GM12874 (cell line): ENCODE data around the gene INTS15.

ENCODE experiments used
- TF ChIP-seq, protein P1 (sequence below): IDR thresholded peaks from 2 replicates; pipeline ENCODE4 v1.5.1; 2011; ENCODE audit warnings: low read depth, mild to moderate bottlenecking, control low read depth, low read length, moderate library complexity; ENCODE audit not compliant: insufficient read depth

Gene INTS15

DNA sequence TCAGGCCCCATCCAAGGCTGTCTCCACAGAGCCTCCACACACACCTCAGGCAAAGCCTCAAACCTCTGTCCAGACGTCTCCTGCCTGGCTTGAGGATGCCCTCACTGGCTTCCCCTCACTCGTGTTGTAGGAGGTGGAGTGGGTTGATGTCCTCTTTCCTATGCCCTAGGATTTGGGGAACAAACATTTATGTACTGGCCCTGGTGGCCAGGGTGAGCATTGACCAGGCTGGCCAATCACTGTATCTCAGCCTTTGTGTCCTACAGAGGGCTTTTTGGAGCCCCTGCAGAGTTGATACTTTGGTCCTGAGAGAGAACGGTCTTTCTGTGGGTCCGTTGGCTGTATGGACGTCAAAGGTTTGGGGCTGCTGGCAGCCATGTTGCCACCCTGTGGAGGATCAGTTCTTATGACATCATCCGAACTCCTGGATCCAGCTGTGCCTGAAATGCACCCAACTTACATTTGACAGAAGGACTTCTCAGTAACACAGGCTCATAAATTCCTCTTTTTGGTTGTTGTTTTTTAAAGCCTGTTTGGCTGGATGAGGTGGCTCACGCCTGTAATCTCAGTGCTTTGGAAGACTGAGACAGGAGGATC, 36.3 kb upstream of the INTS15 start:
- TF ChIP-seq, protein P1, sequence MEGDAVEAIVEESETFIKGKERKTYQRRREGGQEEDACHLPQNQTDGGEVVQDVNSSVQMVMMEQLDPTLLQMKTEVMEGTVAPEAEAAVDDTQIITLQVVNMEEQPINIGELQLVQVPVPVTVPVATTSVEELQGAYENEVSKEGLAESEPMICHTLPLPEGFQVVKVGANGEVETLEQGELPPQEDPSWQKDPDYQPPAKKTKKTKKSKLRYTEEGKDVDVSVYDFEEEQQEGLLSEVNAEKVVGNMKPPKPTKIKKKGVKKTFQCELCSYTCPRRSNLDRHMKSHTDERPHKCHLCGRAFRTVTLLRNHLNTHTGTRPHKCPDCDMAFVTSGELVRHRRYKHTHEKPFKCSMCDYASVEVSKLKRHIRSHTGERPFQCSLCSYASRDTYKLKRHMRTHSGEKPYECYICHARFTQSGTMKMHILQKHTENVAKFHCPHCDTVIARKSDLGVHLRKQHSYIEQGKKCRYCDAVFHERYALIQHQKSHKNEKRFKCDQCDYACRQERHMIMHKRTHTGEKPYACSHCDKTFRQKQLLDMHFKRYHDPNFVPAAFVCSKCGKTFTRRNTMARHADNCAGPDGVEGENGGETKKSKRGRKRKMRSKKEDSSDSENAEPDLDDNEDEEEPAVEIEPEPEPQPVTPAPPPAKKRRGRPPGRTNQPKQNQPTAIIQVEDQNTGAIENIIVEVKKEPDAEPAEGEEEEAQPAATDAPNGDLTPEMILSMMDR: no peak

DNA sequence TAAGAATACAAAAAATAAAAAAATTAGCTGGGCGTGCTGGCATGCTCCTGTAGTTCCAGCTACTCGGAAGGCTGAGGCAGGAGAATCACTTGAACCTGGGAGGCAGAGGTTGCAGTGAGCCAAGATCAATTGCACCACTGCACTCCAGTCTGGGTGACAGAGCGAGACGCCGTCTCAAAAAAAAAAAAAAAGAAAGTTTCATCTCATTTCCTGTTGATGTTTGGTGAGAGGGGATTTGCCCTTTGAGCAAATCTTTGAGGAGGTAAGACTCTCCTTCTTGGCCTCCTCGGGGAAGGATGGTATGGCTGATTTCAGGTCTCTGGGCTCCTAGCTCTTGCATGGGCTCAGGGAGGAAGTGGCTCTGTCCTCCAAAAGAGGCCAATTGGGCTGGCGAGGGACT, 35.0 kb upstream of the INTS15 start:
- TF ChIP-seq, protein P1: no peak

DNA sequence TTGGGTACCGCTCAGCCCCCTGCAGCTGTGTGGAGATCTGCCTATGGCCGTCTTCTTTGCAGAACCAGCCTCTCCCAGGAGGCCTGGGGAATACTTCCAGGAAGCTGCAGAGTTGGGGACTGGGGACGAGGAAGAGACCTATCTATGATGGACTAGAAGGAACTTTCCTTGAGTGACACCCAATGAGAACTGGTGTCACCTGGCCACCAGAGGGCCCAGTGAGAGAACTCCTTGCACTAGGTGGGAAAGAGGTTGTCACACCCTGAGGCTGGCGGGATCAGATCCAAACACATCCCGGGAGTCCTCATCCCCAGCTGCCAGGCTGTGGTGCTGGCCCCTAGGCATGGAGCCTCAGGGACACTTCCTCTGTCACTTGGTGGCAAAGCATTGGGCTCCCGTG, 33.6 kb upstream of the INTS15 start:
- TF ChIP-seq, protein P1: peak; percentile 41

DNA sequence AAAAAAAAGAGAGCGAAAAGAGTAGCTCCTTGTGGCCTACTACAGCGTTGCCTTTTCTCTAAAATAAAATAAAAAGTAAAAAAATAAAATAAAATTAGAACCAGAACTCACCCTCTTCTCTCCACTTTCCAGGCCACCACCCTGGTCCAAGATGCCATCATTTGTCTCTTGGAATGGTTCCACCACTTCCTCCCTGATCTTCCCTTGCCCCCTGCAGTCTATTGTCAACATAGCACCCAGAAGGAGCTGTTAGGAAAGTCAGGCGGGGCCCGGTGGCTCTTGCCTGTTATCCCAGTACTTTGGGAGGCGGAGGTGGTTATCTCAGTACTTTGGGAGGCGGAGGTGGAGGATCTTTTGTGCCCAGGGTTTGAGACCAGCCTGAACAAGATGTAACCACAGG, 31.0 kb upstream of the INTS15 start:
- TF ChIP-seq, protein P1: peak; percentile 37; the same call in 1 of the 2 replicates

DNA sequence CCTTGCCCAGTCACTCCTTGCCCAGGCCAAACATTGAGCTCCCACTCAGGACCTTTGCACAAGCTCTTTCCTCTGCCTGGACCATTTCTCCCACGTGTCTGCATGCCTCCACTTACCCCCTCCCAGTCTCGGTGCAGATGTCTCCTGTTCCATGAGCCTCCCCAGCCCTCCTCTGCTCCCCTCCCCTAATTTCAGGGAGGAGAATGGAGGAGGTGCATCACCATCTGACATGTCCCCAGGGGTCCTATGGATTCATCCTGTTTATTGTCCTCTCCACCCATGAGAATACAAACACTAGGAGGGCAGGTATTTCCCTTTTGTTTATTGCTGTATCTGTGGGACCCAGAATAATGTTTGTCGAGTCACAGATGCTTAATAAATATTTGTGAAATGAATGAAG, 29.9 kb upstream of the INTS15 start:
- TF ChIP-seq, protein P1: no peak

DNA sequence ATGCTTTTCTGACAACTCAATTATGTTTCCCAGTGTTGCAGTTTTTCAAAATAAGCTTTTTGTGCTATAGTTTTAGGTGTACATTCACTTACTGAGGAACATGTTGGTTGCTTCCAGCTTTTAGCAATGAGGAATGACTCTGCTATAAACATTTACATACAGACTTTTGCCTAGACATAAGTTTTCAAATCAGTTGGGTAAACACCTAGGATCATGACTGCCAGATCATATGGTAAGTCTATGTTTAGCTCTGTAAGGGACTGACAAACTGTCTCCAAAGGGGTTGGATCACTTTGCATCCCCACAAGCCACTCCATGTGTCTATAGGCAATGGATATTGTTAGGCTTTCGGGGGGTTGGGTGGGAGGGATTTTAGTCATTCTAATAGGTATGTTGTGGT, 27.7 kb upstream of the INTS15 start:
- TF ChIP-seq, protein P1: no peak

DNA sequence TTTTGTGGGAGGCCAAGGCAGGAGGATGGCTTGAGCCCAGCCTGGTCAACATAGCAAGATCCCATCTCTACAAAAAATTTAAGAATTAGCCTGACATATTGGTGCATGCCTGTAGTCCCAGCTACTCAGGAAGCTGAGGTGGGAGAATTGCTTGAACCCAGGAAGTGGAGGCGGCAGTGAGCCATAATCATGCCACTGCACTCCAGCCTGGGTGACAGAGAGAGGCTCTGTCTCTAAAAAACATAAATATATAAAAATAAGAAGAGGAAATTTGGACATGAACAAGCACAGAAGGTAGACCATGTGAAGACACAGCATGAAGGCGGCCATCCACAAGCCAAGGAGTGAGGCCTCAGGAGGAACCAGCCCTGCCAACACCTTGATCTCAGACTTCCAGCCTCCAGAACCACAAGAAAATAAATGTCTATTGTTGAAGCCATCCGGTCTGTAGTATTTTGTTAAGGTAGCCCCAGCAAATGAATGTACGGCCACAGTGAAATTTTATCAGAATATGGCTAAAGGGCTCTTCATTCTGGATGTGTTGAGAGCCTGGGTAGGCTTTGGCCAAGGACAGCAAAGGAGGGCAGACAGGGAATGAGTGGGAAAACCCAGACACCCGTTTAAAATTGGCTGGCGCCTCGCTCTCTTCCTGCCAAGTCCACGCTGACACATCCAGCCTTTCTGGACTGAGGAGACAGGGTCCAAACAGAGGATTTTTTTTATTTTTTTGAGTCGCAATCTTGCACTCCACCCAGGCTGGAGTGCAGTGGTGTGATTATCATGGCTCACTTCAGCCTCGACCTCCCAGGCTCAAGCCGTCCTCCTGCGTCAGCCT, 25.7 kb upstream of the INTS15 start:
- TF ChIP-seq, protein P1: no peak
